H9 (cell line): ENCODE results near the gene DICER1. TPM values are rescaled to one million over a fixed set of nuclear protein-coding genes. Genes with fewer than 3 reads are reported as not detected.

ENCODE experiments used
- DNase-seq: peaks from one replicate; pipeline ENCODE4 v3.0.0-alpha.2; 2017
- H2AFZ ChIP-seq: one replicate; pipeline ENCODE4 v1.6.1; 2013; ENCODE audit warnings: mild to moderate bottlenecking, low read length, control low read depth, moderate library complexity
- H2AK5ac ChIP-seq: 2 replicates; pipeline ENCODE4 v1.6.1; 2013; ENCODE audit warnings: low read length, control low read depth, mixed read lengths; ENCODE audit not compliant: insufficient read length
- H2BK120ac ChIP-seq: one replicate; pipeline ENCODE4 v1.6.1; 2013; ENCODE audit warnings: low read depth, mild to moderate bottlenecking, low read length, control low read depth, inconsistent platforms; ENCODE audit not compliant: poor library complexity, severe bottlenecking
- H2BK12ac ChIP-seq: 2 replicates; pipeline ENCODE4 v1.6.1; 2013; ENCODE audit warnings: low read length, control low read depth, mixed read lengths, low read depth; ENCODE audit not compliant: insufficient read length
- H2BK15ac ChIP-seq: 2 replicates; pipeline ENCODE4 v1.6.1; 2013; ENCODE audit warnings: low read depth, low read length, control low read depth
- H2BK20ac ChIP-seq: one replicate; pipeline ENCODE4 v1.6.1; 2013; ENCODE audit warnings: low read depth, mild to moderate bottlenecking, low read length, control low read depth, inconsistent platforms; ENCODE audit not compliant: poor library complexity, severe bottlenecking
- H2BK5ac ChIP-seq: 2 replicates; pipeline ENCODE4 v1.6.1; 2013; ENCODE audit warnings: low read length, control low read depth, mixed read lengths; ENCODE audit not compliant: insufficient read length
- H3K14ac ChIP-seq: 2 replicates; pipeline ENCODE4 v1.6.1; 2013; ENCODE audit warnings: low read length, control low read depth; ENCODE audit not compliant: insufficient read depth
- H3K18ac ChIP-seq: 2 replicates; pipeline ENCODE4 v1.6.1; 2013; ENCODE audit warnings: low read depth, mild to moderate bottlenecking, mixed read lengths, low read length, control low read depth; ENCODE audit not compliant: insufficient read length
- H3K23ac ChIP-seq: 2 replicates; pipeline ENCODE4 v1.6.1; 2013; ENCODE audit warnings: low read length, control low read depth, mixed read lengths, low read depth; ENCODE audit not compliant: insufficient read length
- H3K23me2 ChIP-seq: 2 replicates; pipeline ENCODE4 v1.6.1; 2013; ENCODE audit warnings: low read depth, mild to moderate bottlenecking, mixed read lengths, low read length, control low read depth; ENCODE audit not compliant: insufficient read length, poor library complexity, severe bottlenecking
- H3K27ac ChIP-seq: 2 replicates; pipeline ENCODE4 v1.5.1; 2013; ENCODE audit warnings: low read length, control low read depth, mixed read lengths, low read depth; ENCODE audit not compliant: insufficient read length
- H3K27me3 ChIP-seq: 2 replicates; pipeline ENCODE4 v1.6.1; 2013; ENCODE audit warnings: low read length, control low read depth, inconsistent platforms; ENCODE audit not compliant: insufficient read depth
- H3K4ac ChIP-seq: 2 replicates; pipeline ENCODE4 v1.6.1; 2013; ENCODE audit warnings: low read depth, mild to moderate bottlenecking, control low read depth, inconsistent platforms, low read length, moderate library complexity
- H3K4me1 ChIP-seq: 2 replicates; pipeline ENCODE4 v1.6.1; 2013; ENCODE audit warnings: low read length, control low read depth, inconsistent platforms; ENCODE audit not compliant: insufficient read depth
- H3K4me2 ChIP-seq: 2 replicates; pipeline ENCODE4 v1.6.1; 2013; ENCODE audit warnings: low read length, control low read depth, mixed read lengths; ENCODE audit not compliant: insufficient read length, insufficient read depth
- H3K56ac ChIP-seq: 2 replicates; pipeline ENCODE4 v1.6.1; 2013; ENCODE audit warnings: low read depth, mild to moderate bottlenecking, mixed read lengths, low read length, control low read depth; ENCODE audit not compliant: insufficient read length
- H3K79me1 ChIP-seq: 2 replicates; pipeline ENCODE4 v1.6.1; 2013; ENCODE audit warnings: low read depth, mild to moderate bottlenecking, moderate library complexity, low read length, control low read depth, inconsistent platforms; ENCODE audit not compliant: insufficient read depth, poor library complexity, severe bottlenecking
- H3K79me2 ChIP-seq: 2 replicates; pipeline ENCODE4 v1.6.1; 2013; ENCODE audit warnings: low read length, control low read depth, inconsistent platforms; ENCODE audit not compliant: insufficient read depth
- H3K9ac ChIP-seq: 2 replicates; pipeline ENCODE4 v1.6.1; 2013; ENCODE audit warnings: low read length, control low read depth, mixed read lengths; ENCODE audit not compliant: insufficient read length; ENCODE audit errors: extremely low read depth
- H3K9me3 ChIP-seq: one replicate; pipeline ENCODE4 v1.6.1; 2013; ENCODE audit warnings: low read depth, low read length, inconsistent platforms; ENCODE audit not compliant: control insufficient read depth
- H3T11ph ChIP-seq: one replicate; pipeline ENCODE4 v1.6.1; 2013; ENCODE audit warnings: mild to moderate bottlenecking, low read length, control low read depth, inconsistent platforms
- H4K20me1 ChIP-seq: one replicate; pipeline ENCODE4 v1.6.1; 2013; ENCODE audit not compliant: control insufficient read depth, insufficient read length, insufficient read depth
- H4K5ac ChIP-seq: 2 replicates; pipeline ENCODE4 v1.6.1; 2013; ENCODE audit warnings: low read depth, mild to moderate bottlenecking, mixed read lengths, low read length, control low read depth; ENCODE audit not compliant: insufficient read length
- H4K8ac ChIP-seq: replicated peaks from 2 replicates; pipeline ENCODE4 v1.6.1; 2013; ENCODE audit warnings: low read length, control low read depth, mixed read lengths, low read depth; ENCODE audit not compliant: insufficient read length
- H4K91ac ChIP-seq: 2 replicates; pipeline ENCODE4 v1.6.1; 2013; ENCODE audit warnings: low read depth, mild to moderate bottlenecking, moderate library complexity, mixed read lengths, low read length, control low read depth; ENCODE audit not compliant: insufficient read length
- H3K27ac Mint-ChIP-seq, 3 experiments: 2 replicates in 2 of 3; 3 replicates in 1 of 3; pipeline ENCODE4 v1.8.0; 2020 to 2021; ENCODE audit warnings: mixed read lengths in 3 of 3, mild to moderate bottlenecking in 1 of 3, moderate library complexity in 1 of 3
- H3K27me3 Mint-ChIP-seq: 2 replicates; pipeline ENCODE4 v1.8.0; 2021; ENCODE audit warnings: low read depth, mild to moderate bottlenecking, moderate library complexity, mixed read lengths
- H3K36me3 Mint-ChIP-seq, 3 experiments: 2 replicates in 2 of 3; 3 replicates in 1 of 3; pipeline ENCODE4 v1.8.0; 2020 to 2021; ENCODE audit warnings: low read depth in 3 of 3, mixed read lengths in 3 of 3; ENCODE audit not compliant: insufficient read depth in 1 of 3
- H3K4me1 Mint-ChIP-seq, 2 experiments: 2 replicates each; pipeline ENCODE4 v1.8.0; 2020; ENCODE audit warnings: mixed read lengths in 2 of 2
- H3K4me3 Mint-ChIP-seq, 2 experiments: 2 replicates in 1 of 2; 3 replicates in 1 of 2; pipeline ENCODE4 v1.8.0; 2020 to 2021; ENCODE audit warnings: mild to moderate bottlenecking in 2 of 2, mixed read lengths in 2 of 2, moderate library complexity in 1 of 2
- H3K9me3 Mint-ChIP-seq, 2 experiments: 2 replicates in 1 of 2; 3 replicates in 1 of 2; pipeline ENCODE4 v1.8.0; 2020; ENCODE audit warnings: mild to moderate bottlenecking in 2 of 2, mixed read lengths in 2 of 2, moderate library complexity in 1 of 2
- WGBS: extraction: QIAGEN DNeasy Blood & Tissue Kit; methylation state at CpG from one replicate; pipeline ENCODE4 v1.1.7; 2013; ENCODE audit warnings: missing lambda C conversion rate, low lambda C conversion rate, mixed read lengths; ENCODE audit not compliant: insufficient read length; ENCODE audit errors: extremely low coverage; 5-methylcytosine and 5-hydroxymethylcytosine counted together
- total RNA-seq: library from RNA; stranded (reverse); gene quantifications from 2 replicates; pipeline ENCODE4 v1.2.1, GENCODE V29; 2021
- TF ChIP-seq, protein P1 (sequence below): fragments of 200-600 bp; sonication (generic); conservative IDR thresholded peaks from 3 replicates; pipeline ENCODE4 v1.8.0; 2021; ENCODE audit warnings: antibody characterized with exemption, mild to moderate bottlenecking

The DICER1 gene
- total RNA-seq, 1 experiment from 2014 or later: 57.0 TPM

DNA sequence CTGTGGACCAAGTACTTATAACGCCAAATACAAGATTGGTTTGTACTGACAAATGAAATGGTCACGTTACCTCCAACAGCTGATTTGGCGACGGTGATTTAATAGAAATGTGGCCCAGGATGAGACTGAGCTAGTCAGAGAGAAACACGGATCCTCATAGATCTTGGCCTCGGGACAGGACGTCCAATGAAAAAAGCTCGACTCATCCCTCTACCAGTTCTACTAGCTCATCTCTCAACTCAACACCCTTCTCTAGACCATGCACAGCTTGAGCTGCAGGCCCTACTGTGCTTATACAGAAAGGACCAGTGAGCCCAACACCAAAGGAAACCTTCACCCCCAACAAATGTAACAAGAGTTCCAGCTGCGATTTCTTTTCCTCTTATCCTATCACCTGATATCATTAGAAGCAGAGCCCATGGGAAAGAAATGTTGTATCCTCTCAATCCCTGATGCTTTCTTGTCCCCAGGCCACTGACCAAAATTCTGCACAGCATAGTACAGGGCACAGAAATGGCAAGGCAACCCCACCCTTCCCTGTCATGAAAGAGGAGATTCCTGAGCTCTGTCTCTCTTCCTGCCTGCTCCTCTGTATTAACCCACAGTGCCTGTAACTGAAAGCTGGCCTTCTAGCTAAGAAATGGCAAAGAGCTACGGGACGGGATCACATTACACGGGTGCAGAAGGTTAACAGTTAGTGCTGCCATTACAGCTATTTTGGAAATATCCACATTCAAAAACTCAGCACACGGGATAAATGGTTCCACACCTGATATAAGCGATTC, 39.2 kb downstream of the DICER1 start:
- H4K8ac ChIP-seq: no peak overlapping the region
- H4K5ac ChIP-seq: no peak overlapping the region
- H4K20me1 ChIP-seq: no peaks in the 10 kb centered on the region
- peaks cover 7 to 42% (median 23%) of the 10 kb centered on the region in 3 experiments; a peak in 5 of 7 replicates for H3K36me3 Mint-ChIP-seq
- no peak overlapping the region for H3K4me2 ChIP-seq
- H3K18ac ChIP-seq: no peak overlapping the region
- no peak for DNase-seq
- no peaks in the 10 kb centered on the region for H3K27me3 ChIP-seq
- no peaks in the 10 kb centered on the region for H3K23me2 ChIP-seq
- H3K4me1 ChIP-seq: no peaks in the 10 kb centered on the region; the same call in 1 of the 2 replicates
- no peak overlapping the region for H3K14ac ChIP-seq
- no peak overlapping the region for H4K91ac ChIP-seq
- peak overlapping the region; percentile 17 to 79 (median 68); a peak in 4 of 7 replicates for H3K27ac Mint-ChIP-seq
- no peak overlapping the region for H2BK5ac ChIP-seq
- H3K79me1 ChIP-seq: no peaks in the 10 kb centered on the region
- no peak overlapping the region for H2AFZ ChIP-seq
- H3K9me3 Mint-ChIP-seq: no peaks in the 10 kb centered on the region
- H2BK20ac ChIP-seq: no peak overlapping the region
- H3K9me3 ChIP-seq: no peaks in the 10 kb centered on the region
- H3K27ac ChIP-seq: no peak overlapping the region
- H2BK12ac ChIP-seq: no peak overlapping the region
- no peak overlapping the region for H3K23ac ChIP-seq
- H3T11ph ChIP-seq: no peak overlapping the region
- no peak overlapping the region for H3K9ac ChIP-seq
- no peak overlapping the region for H3K56ac ChIP-seq
- no peaks in the 10 kb centered on the region for H3K79me2 ChIP-seq
- WGBS: no CpG with 5 or more reads among the region's 14 CpGs
- no peak overlapping the region for H3K4me3 Mint-ChIP-seq
- no peak overlapping the region for H2BK120ac ChIP-seq
- H2BK15ac ChIP-seq: no peak overlapping the region
- H3K27me3 Mint-ChIP-seq: no peaks in the 10 kb centered on the region
- no peak overlapping the region for H2AK5ac ChIP-seq
- TF ChIP-seq, protein P1, sequence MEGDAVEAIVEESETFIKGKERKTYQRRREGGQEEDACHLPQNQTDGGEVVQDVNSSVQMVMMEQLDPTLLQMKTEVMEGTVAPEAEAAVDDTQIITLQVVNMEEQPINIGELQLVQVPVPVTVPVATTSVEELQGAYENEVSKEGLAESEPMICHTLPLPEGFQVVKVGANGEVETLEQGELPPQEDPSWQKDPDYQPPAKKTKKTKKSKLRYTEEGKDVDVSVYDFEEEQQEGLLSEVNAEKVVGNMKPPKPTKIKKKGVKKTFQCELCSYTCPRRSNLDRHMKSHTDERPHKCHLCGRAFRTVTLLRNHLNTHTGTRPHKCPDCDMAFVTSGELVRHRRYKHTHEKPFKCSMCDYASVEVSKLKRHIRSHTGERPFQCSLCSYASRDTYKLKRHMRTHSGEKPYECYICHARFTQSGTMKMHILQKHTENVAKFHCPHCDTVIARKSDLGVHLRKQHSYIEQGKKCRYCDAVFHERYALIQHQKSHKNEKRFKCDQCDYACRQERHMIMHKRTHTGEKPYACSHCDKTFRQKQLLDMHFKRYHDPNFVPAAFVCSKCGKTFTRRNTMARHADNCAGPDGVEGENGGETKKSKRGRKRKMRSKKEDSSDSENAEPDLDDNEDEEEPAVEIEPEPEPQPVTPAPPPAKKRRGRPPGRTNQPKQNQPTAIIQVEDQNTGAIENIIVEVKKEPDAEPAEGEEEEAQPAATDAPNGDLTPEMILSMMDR: no peak
- no peak overlapping the region for H3K4ac ChIP-seq
- peaks cover 9% of the 10 kb centered on the region in 2 experiments for H3K4me1 Mint-ChIP-seq
